ENCODE results near the gene ARHGDIA. TPM values are rescaled to one million over a fixed set of nuclear protein-coding genes. Genes with fewer than 3 reads are reported as not detected.
A peak's percentile ranks its signal among the peaks of the same experiment; 100 is the strongest.
"Not testable (repeated sequence)": the region's sequence is repeated elsewhere in the genome, so short reads cannot be mapped to it uniquely, and the experiment has no call there.

Gene ARHGDIA
- 203 TPM for polyA plus RNA-seq (2012; ENCODE audit: low read depth, missing spikeins)

GRCh38 chr17:81870981-81871386 lies at the start of gene ARHGDIA:
ARHGDIA (minus strand) TSS chr17:81871337; CDS start chr17:81869930, 1,407 bp downstream.
- DNase-seq (ENCODE audit: insufficient read length, low spot score) (no peak), FAIRE-seq (no peak)
- no peak for TF ChIP-seq POLR2A (IDR thresholded peaks at IDR 0.05; ENCODE audit: low read depth, low read length)
- TF ChIP-seq POLR2AphosphoS5 (IDR thresholded peaks at IDR 0.05; ENCODE audit: low read depth, low read length) = 0 out of 2 replicates have a peak, but pooled peaks have one; percentile 51
- TF ChIP-seq PAX5 (IDR thresholded peaks at IDR 0.05; ENCODE audit: insufficient read depth, low read length, severe bottlenecking) = no peak

DNA sequence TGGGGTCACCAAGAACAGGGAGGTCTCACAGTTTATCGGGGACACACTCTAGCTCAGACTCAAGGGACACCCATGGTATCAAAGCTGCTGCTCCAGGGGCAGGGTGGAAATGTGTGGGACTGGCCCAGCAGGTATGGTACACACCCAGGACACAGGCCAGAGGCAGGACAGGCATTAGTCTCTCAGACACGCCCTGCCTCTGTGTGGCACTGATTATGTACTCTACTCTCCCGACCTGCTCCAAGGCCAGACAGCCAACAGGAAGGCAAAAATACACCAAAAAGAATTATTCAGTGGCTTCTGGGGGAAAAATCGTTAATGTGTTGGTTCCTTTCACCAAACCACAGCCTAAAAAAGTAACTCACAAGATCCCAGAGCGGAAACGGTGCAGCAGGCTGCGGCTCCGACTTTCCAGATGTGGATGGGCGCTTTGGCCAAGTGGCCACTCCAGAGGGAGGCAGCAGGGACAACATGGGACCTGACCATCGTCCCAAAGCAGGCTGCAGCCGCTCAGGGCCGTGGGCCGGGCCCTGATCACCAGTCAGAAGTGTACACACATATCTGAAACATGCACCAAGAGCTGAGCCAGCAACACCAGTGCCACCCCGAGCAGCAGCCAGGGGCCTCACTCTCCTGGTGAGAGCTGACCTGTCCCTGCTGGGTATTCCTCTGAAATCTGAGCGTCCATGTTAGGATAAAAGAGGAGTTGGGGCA lies 47.9 kb upstream of the ARHGDIA start:
- FAIRE-seq (peak; percentile 9), DNase-seq (ENCODE audit: insufficient read length, low spot score) (no peak)
- no peak for TF ChIP-seq POLR2AphosphoS5 (IDR thresholded peaks at IDR 0.05; ENCODE audit: low read depth, low read length)
- TF ChIP-seq POU2F2 (IDR thresholded peaks at IDR 0.05; ENCODE audit: low read depth, low read length) = no peak
- no peak for TF ChIP-seq TAF1 (IDR thresholded peaks at IDR 0.05; ENCODE audit: low read depth, low read length)
- no peak for TF ChIP-seq POLR2A (IDR thresholded peaks at IDR 0.05; ENCODE audit: low read depth, low read length)
- no peak for TF ChIP-seq PAX5 (IDR thresholded peaks at IDR 0.05; ENCODE audit: insufficient read depth, low read length, severe bottlenecking)
- no peak for TF ChIP-seq SPI1 (IDR thresholded peaks at IDR 0.05; ENCODE audit: low read depth, low read length)

DNA sequence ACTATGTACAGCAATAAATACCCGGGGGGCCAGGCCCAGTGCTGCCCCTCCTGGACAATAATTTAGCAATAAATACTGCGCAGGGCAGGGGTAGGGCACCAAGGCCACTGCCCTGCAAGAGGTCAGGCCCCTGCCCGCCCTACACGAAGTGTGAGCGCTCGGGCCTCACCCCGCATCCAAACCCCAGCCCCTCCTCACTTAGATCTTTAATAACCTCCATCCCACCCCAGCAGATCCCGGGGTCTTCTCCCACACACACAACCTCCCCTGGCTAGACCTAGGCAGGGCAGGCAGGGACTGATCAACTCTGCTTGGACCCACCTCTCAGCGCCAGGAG lies 47.2 kb upstream of the ARHGDIA start:
- not testable (repeated sequence) for FAIRE-seq; DNase-seq (ENCODE audit: insufficient read length, low spot score)

DNA sequence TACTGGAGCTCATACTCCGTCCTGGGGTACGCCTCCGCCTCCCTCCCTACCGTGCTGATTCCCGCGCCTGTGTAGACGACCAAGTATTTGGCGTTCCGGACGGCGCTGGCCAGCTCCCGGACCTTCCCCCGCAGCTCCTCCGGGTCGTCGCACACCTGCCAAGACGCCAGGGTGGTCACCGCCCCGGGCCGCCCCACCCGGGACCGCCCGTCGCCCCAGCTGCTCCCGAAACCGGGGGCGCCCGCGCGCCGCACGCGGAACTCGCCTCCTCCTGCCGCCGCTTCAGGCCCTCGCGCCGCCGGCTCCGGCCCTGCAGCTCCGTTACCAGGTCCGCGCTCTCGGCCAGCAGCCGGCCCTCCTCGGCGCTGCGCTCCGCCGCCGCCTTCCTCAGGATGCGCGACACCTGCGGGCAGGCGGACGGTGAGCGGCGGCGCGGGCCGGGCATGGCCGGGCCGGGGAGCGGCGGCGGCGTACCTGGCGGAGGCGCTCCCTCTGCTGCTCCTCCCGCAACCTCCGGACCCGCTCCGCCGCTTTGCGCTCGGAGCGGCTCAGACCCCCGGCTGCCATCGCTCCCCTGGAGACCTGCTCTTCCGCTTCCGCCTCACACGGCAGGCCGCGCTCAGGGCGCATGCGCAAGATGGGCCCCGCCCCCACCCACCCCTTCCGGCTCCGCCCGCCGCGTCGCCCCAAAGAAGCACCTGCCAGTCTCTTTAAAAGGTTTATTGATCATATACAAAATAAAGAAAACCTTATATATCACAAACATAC lies 46.6 kb upstream of the ARHGDIA start, which contains the start of gene SIRT7:
TSS of gene SIRT7 (minus strand) at position 612 of the 768 bp plus-strand sequence. CDS start at position 567, 45 bp downstream.
- TF ChIP-seq POLR2A (IDR thresholded peaks at IDR 0.05; ENCODE audit: low read depth, low read length) (peak; percentile 78), TAF1 (IDR thresholded peaks at IDR 0.05; ENCODE audit: low read depth, low read length) (peak; percentile 63; the same call in 1 of the 2 replicates), SPI1 (IDR thresholded peaks at IDR 0.05; ENCODE audit: low read depth, low read length) (peak; percentile 28; the same call in 1 of the 2 replicates), POLR2AphosphoS5 (IDR thresholded peaks at IDR 0.05; ENCODE audit: low read depth, low read length) (peak; percentile 69), PAX5 (IDR thresholded peaks at IDR 0.05; ENCODE audit: insufficient read depth, low read length, severe bottlenecking) (no peak), POU2F2 (IDR thresholded peaks at IDR 0.05; ENCODE audit: low read depth, low read length) (no peak)
- FAIRE-seq (peak; percentile 92), DNase-seq (ENCODE audit: insufficient read length, low spot score) (peak; percentile 100)

DNA sequence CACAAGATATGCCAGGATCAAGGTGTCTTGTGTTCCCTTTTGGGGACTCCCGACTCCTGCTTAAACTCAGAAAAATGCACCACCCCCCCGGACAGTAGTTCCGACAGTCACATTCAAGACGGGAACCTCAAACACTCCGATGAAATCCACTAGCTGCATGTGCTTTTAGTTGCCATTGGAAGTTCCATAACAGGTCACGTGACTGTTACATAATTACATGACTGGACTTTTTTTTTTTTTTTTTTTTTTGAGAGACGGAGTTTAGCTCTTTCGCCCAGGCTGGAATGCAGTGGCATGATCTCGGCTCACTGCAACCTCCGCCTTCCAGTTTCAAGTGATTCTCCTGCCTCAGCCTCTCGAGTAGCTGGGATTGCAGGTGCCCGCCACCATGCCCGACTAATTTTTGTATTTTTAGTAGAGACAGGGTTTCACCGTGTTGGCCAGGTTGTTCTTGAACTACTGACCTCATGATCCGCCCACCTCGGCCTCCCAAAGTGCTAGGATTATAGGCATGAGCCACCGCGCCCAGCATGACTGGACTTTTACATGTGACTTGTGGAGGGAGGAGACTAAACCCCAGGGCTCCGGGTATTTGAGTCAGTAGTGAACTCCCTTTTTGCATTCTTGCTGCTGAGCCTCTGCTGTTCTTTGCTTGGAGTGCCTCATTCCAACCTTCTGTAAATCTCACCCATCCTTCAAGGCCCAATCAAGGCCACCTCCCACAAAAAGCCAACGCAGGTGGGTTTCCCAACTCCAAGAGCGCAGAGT lies 45.3 kb upstream of the ARHGDIA start:
- FAIRE-seq = no peak
- TF ChIP-seq POLR2A (IDR thresholded peaks at IDR 0.05; ENCODE audit: low read depth, low read length) (no peak), POU2F2 (IDR thresholded peaks at IDR 0.05; ENCODE audit: low read depth, low read length) (no peak), PAX5 (IDR thresholded peaks at IDR 0.05; ENCODE audit: insufficient read depth, low read length, severe bottlenecking) (no peak), TAF1 (IDR thresholded peaks at IDR 0.05; ENCODE audit: low read depth, low read length) (no peak), SPI1 (IDR thresholded peaks at IDR 0.05; ENCODE audit: low read depth, low read length) (no peak)
- no peak for DNase-seq (ENCODE audit: insufficient read length, low spot score)

GRCh38 chr17:81915331-81915730 lies 44.2 kb upstream of the ARHGDIA start:
- TF ChIP-seq PAX5 (IDR thresholded peaks at IDR 0.05; ENCODE audit: insufficient read depth, low read length, severe bottlenecking) = no peak
- no peak for DNase-seq (ENCODE audit: insufficient read length, low spot score)
- no peak for FAIRE-seq

DNA sequence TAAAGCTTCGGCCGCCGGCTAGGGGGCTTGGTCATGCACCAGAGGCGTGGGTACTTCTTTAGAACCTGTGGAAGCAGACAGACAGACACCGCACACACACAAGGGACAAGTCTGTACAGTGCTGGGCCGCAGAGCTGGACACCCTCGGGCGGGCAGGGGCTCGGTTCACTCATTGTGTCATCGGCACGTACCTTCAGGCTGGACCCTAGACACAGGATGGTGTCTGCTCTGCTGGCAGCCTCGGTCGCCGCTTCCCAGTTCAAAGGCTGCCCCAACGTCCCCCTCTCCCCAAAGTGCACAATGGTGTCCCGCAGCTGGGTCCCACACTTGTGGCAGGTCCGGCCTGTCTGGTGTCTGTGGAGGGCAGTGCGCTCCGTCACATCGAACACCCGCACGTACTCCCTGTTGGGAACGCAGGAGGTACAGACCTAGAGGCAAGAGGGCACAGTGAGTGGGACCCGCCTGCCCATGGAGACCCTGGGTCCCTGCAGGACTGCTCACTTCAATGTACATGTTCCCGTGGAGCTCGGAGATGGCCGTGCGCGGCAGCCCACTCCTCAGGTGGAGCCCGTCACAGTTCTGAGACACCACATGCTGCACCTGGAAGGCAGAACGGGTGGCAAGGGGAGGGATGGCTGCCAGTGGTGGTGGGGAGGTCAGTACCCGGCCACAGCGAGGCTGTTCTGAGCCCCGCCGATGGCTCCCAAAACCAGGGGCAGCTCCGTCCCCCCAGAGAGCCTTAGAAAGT lies 43.1 kb upstream of the ARHGDIA start:
- FAIRE-seq (no peak), DNase-seq (ENCODE audit: insufficient read length, low spot score) (no peak)
- TF ChIP-seq PAX5 (IDR thresholded peaks at IDR 0.05; ENCODE audit: insufficient read depth, low read length, severe bottlenecking) = no peak
- TF ChIP-seq SPI1 (IDR thresholded peaks at IDR 0.05; ENCODE audit: low read depth, low read length) = no peak
- no peak for TF ChIP-seq POU2F2 (IDR thresholded peaks at IDR 0.05; ENCODE audit: low read depth, low read length)
- TF ChIP-seq TAF1 (IDR thresholded peaks at IDR 0.05; ENCODE audit: low read depth, low read length) = no peak
- no peak for TF ChIP-seq POLR2AphosphoS5 (IDR thresholded peaks at IDR 0.05; ENCODE audit: low read depth, low read length)
- no peak for TF ChIP-seq POLR2A (IDR thresholded peaks at IDR 0.05; ENCODE audit: low read depth, low read length)

DNA sequence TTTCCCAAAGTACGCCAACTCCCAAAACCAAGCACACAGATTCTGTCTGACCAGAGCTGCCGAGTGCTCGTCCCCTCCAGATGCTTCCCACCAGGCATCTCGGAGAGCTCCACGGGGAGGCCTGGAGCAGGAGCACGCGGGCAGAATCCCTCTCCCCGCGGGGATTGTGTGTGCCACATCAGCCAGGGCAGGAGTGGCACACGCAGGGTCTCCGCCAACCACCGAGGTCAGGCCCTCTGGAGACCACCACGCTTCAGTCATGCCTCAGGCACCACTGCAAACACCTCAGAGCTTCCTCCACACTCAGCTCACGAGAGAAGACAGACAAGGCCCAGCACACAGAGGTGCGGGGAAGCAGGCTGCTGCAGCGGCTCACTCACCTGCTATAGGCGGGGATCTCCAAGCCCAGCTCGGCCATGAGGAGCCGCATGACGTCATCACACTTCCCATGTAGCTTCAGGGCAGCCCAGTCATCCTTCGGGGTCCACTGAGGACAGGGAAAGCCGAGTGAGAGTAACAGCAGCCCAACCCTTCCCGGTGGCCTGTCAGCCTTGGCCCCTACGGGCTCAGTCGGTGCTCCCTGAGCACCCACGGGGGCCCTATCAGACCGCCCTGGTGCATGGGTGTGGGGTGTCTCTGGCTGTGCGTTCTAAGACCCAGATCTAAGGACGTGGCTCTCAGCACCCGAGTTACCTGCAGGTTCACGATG lies 42.4 kb upstream of the ARHGDIA start:
- TF ChIP-seq PAX5 (IDR thresholded peaks at IDR 0.05; ENCODE audit: insufficient read depth, low read length, severe bottlenecking) = no peak
- no peak for TF ChIP-seq POLR2AphosphoS5 (IDR thresholded peaks at IDR 0.05; ENCODE audit: low read depth, low read length)
- no peak for TF ChIP-seq SPI1 (IDR thresholded peaks at IDR 0.05; ENCODE audit: low read depth, low read length)
- no peak for TF ChIP-seq POU2F2 (IDR thresholded peaks at IDR 0.05; ENCODE audit: low read depth, low read length)
- no peak for TF ChIP-seq TAF1 (IDR thresholded peaks at IDR 0.05; ENCODE audit: low read depth, low read length)
- TF ChIP-seq POLR2A (IDR thresholded peaks at IDR 0.05; ENCODE audit: low read depth, low read length) = no peak

More for the DNA sequence above, 42.4 kb upstream of the ARHGDIA start:
- FAIRE-seq = no peak
- no peak for DNase-seq (ENCODE audit: insufficient read length, low spot score)

All from GM12891 (cell line).